ENCODE results near the gene PSMC3IP. TPM values are rescaled to one million over a fixed set of nuclear protein-coding genes. Genes with fewer than 3 reads are reported as not detected.

PSMC3IP gene
- total and polyA plus RNA-seq, 2 experiments from 2014 or later = 1.9 to 3.7 TPM

- Histone ChIP-seq H3K27ac (peak overlapping the region; percentile 93), H3K9me2 (replicated peaks; ENCODE audit: insufficient read depth) (no peaks in the 10 kb centered on the region), H3K9me3 (ENCODE audit: low read depth) (no peaks in the 10 kb centered on the region), H2AFZ (peak overlapping the region; percentile 80), H4K20me1 (ENCODE audit: insufficient read depth, poor library complexity, severe bottlenecking) (no peaks in the 10 kb centered on the region), H3K4me3 (no peak overlapping the region), H3K4me1 (ENCODE audit: insufficient read depth) (peaks cover 19% of the 10 kb centered on the region), H3K36me3 (replicated peaks; ENCODE audit: insufficient read depth, low read depth) (no peaks in the 10 kb centered on the region), H3K4me2 (peak overlapping the region; percentile 96), H3K27me3 (no peaks in the 10 kb centered on the region), H3K79me2 (peaks cover 59% of the 10 kb centered on the region)
- TF ChIP-seq EZH2phosphoT487 (IDR thresholded peaks at IDR 0.05; ENCODE audit: low read depth, severe bottlenecking, unreplicated experiment) (no peak), EZH2 (IDR thresholded peaks at IDR 0.05; ENCODE audit: borderline replicate concordance) (no peak), CTCF (IDR thresholded peaks at IDR 0.05; ENCODE audit: poor library complexity) (no peak)
- 67% methylated on average over 28 of the region's 28 CpGs for whole genome bisulfite sequencing (ENCODE audit: low lambda C conversion rate, missing lambda C conversion rate)
- DNase-seq (ENCODE audit: low spot score) = no peak
These were observed 11.2 kb downstream of the PSMC3IP start for GRCh38 chr17:42566215-42566882.

DNA sequence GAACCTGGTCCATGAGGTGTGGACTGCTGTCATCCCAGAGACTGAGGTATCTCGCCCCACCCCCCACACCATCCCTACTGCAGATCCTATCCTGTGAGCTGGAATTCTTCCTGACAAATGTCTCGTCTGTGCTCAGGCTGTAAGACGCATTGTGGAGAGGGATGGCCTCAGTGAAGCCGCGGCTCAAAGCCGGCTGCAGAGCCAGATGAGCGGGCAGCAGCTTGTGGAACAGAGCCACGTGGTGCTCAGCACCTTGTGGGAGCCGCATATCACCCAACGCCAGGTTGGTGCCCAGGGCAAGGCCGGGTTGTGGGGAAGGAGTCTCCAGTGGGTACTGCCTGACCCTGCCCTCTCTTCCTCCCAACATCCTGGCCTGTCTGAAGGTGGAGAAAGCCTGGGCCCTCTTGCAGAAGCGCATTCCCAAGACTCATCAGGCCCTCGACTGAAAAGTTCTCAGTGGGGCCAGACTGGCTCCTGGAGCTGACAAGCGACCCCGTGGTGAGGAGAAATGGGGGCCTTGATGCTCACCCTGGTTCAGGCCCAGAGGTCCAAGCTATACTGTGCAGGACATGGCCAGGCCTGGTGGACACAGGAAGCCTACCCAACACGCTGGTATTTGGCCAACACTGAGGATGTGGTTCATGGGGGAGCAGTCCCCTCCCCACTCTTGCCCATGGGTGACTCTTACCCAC lies 11.9 kb downstream of the PSMC3IP start:
- TF ChIP-seq EZH2 (IDR thresholded peaks at IDR 0.05; ENCODE audit: borderline replicate concordance) (no peak), EZH2phosphoT487 (IDR thresholded peaks at IDR 0.05; ENCODE audit: low read depth, severe bottlenecking, unreplicated experiment) (no peak), CTCF (IDR thresholded peaks at IDR 0.05; ENCODE audit: poor library complexity) (no peak)
- 96% methylated on average over 16 of the region's 16 CpGs for WGBS (ENCODE audit: low lambda C conversion rate, missing lambda C conversion rate)
- H3K9me2 ChIP-seq (replicated peaks; ENCODE audit: insufficient read depth) = no peaks in the 10 kb centered on the region
- H3K79me2 ChIP-seq = peaks cover 60% of the 10 kb centered on the region
- peaks cover 19% of the 10 kb centered on the region for H3K4me1 ChIP-seq (ENCODE audit: insufficient read depth)
- no peaks in the 10 kb centered on the region for H3K36me3 ChIP-seq (replicated peaks; ENCODE audit: insufficient read depth, low read depth)
- no peak overlapping the region for H2AFZ ChIP-seq
- H4K20me1 ChIP-seq (ENCODE audit: insufficient read depth, poor library complexity, severe bottlenecking) = no peaks in the 10 kb centered on the region
- H3K27ac ChIP-seq = peak overlapping the region; percentile 93
- no peaks in the 10 kb centered on the region for H3K9me3 ChIP-seq (ENCODE audit: low read depth)
- DNase-seq (ENCODE audit: low spot score) = no peak
- no peaks in the 10 kb centered on the region for H3K27me3 ChIP-seq
- H3K4me2 ChIP-seq = no peak overlapping the region
- H3K4me3 ChIP-seq = no peak overlapping the region

- Histone ChIP-seq H3K9me2 (replicated peaks; ENCODE audit: insufficient read depth) (no peaks in the 10 kb centered on the region), H3K4me1 (ENCODE audit: insufficient read depth) (peaks cover 19% of the 10 kb centered on the region), H3K27me3 (no peaks in the 10 kb centered on the region), H3K4me3 (no peak overlapping the region), H4K20me1 (ENCODE audit: insufficient read depth, poor library complexity, severe bottlenecking) (no peaks in the 10 kb centered on the region), H3K27ac (peak overlapping the region; percentile 3), H3K4me2 (no peak overlapping the region), H3K79me2 (peaks cover 56% of the 10 kb centered on the region), H3K9me3 (ENCODE audit: low read depth) (no peaks in the 10 kb centered on the region), H3K36me3 (replicated peaks; ENCODE audit: insufficient read depth, low read depth) (no peaks in the 10 kb centered on the region), H2AFZ (no peak overlapping the region)
- 92% methylated on average over 15 of the region's 15 CpGs for WGBS (ENCODE audit: low lambda C conversion rate, missing lambda C conversion rate)
- TF ChIP-seq EZH2phosphoT487 (IDR thresholded peaks at IDR 0.05; ENCODE audit: low read depth, severe bottlenecking, unreplicated experiment) (no peak), EZH2 (IDR thresholded peaks at IDR 0.05; ENCODE audit: borderline replicate concordance) (no peak), CTCF (IDR thresholded peaks at IDR 0.05; ENCODE audit: poor library complexity) (no peak)
- no peak for DNase-seq (ENCODE audit: low spot score)
These were observed 12.6 kb downstream of the PSMC3IP start for GRCh38 chr17:42564815-42565522.

All from hepatocyte (in vitro differentiated cells).